Neural crest cell (in vitro differentiated cells): ENCODE results near the gene ZSWIM6. TPM values are rescaled to one million over a fixed set of nuclear protein-coding genes. Genes with fewer than 3 reads are reported as not detected.
A peak's percentile ranks its signal among the peaks of the same experiment; 100 is the strongest.

Experiments used
- DNase-seq: peaks from one replicate; pipeline ENCODE4 v3.0.0; 2021; ENCODE audit warnings: low read depth, mixed read lengths, low spot score
- H3K27ac Mint-ChIP-seq: one replicate; pipeline ENCODE4 v1.8.0; 2021; ENCODE audit warnings: mild to moderate bottlenecking, mixed read lengths; ENCODE audit not compliant: unreplicated experiment
- H3K27me3 Mint-ChIP-seq: 2 replicates; pipeline ENCODE4 v1.8.0; 2021; ENCODE audit warnings: low read depth, mild to moderate bottlenecking, mixed read lengths
- H3K36me3 Mint-ChIP-seq: 2 replicates; pipeline ENCODE4 v1.8.0; 2021; ENCODE audit warnings: low read depth, mild to moderate bottlenecking, mixed read lengths
- H3K4me1 Mint-ChIP-seq: 2 replicates; pipeline ENCODE4 v1.8.0; 2021; ENCODE audit warnings: mixed read lengths
- H3K4me3 Mint-ChIP-seq: one replicate; pipeline ENCODE4 v1.8.0; 2021; ENCODE audit warnings: mild to moderate bottlenecking, mixed read lengths
- H3K9me3 Mint-ChIP-seq: 2 replicates; pipeline ENCODE4 v1.8.0; 2021; ENCODE audit warnings: mixed read lengths
- total RNA-seq: library from RNA; stranded (reverse); gene quantifications from 2 replicates; pipeline ENCODE4 v1.2.1, GENCODE V29; 2021
- TF ChIP-seq, protein P1 (sequence below): fragments of 200-600 bp; sonication (generic); conservative IDR thresholded peaks from 2 replicates; pipeline ENCODE4 v1.5.0; 2021; ENCODE audit warnings: antibody characterized with exemption, mild to moderate bottlenecking

ZSWIM6 gene
- total RNA-seq, 1 donor from 2014 or later: 33.8 TPM

DNA sequence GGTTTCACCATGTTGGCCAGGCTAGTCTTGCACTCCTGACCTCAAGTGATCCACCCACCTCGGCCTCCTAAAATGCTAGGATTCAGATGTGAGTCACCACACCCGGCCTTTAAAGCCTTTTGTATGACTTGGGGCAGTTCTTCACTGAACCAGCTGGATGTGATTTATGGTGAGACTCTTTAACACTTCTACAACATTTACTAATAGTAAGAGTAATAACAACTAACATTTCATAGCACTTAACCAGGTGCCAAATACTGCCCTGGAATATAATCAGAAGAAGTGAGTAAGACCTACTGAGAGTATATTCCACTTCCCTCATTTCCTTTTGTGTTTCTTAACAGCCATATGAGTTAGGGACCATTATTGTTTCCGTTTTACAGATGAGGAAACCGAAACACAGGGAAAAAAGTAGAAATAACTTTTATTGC lies 10.0 kb downstream of the ZSWIM6 start:
- DNase-seq: no peak
- H3K27ac Mint-ChIP-seq: no peak overlapping the region
- TF ChIP-seq, protein P1, sequence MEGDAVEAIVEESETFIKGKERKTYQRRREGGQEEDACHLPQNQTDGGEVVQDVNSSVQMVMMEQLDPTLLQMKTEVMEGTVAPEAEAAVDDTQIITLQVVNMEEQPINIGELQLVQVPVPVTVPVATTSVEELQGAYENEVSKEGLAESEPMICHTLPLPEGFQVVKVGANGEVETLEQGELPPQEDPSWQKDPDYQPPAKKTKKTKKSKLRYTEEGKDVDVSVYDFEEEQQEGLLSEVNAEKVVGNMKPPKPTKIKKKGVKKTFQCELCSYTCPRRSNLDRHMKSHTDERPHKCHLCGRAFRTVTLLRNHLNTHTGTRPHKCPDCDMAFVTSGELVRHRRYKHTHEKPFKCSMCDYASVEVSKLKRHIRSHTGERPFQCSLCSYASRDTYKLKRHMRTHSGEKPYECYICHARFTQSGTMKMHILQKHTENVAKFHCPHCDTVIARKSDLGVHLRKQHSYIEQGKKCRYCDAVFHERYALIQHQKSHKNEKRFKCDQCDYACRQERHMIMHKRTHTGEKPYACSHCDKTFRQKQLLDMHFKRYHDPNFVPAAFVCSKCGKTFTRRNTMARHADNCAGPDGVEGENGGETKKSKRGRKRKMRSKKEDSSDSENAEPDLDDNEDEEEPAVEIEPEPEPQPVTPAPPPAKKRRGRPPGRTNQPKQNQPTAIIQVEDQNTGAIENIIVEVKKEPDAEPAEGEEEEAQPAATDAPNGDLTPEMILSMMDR: no peak
- no peaks in the 10 kb centered on the region for H3K27me3 Mint-ChIP-seq
- no peak overlapping the region for H3K4me3 Mint-ChIP-seq
- H3K9me3 Mint-ChIP-seq: no peaks in the 10 kb centered on the region
- peaks cover 66% of the 10 kb centered on the region for H3K4me1 Mint-ChIP-seq
- peaks cover 4% of the 10 kb centered on the region for H3K36me3 Mint-ChIP-seq

DNA sequence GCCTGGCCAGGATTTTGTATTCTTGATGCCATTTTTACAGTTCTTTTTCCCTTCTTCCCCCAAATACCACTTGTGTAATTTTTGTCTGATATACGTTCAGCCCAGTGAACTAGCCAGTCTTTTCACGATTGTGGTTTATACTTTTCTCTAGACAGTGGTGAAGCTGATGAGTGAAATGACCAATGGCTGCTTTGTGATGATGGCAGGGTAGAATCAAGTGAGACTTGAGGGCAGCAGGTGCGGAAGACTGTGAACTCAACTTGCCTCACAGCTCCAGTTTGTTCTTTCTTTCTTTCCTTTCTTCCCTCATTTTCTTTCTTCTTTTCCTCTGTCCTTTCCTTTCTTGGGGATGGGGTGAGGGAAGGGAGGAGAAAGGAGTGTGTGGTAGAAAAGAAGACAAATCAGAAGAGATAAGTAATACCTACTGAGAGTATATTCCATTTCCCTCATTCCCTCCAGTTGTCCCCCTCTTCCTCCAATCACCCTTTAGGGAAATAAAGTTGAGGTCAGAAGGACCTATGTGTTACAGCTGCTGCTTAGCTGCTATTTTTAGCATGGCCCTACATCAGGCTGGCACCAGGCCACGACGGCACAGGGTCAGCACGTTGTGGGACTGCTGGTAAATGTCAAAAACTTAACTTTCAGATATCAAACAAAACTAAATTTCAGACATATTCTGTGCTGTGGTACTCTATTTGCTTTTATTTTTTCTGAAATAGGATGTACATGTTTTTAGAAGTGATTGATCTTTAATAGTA lies 12.3 kb downstream of the ZSWIM6 start:
- TF ChIP-seq, protein P1: no peak
- Mint-ChIP-seq H3K27ac (peak overlapping the region; percentile 65), H3K4me3 (no peak overlapping the region), H3K4me1 (peaks cover 59% of the 10 kb centered on the region), H3K36me3 (peaks cover 3% of the 10 kb centered on the region), H3K9me3 (no peaks in the 10 kb centered on the region), H3K27me3 (no peaks in the 10 kb centered on the region)
- DNase-seq: no peak

DNA sequence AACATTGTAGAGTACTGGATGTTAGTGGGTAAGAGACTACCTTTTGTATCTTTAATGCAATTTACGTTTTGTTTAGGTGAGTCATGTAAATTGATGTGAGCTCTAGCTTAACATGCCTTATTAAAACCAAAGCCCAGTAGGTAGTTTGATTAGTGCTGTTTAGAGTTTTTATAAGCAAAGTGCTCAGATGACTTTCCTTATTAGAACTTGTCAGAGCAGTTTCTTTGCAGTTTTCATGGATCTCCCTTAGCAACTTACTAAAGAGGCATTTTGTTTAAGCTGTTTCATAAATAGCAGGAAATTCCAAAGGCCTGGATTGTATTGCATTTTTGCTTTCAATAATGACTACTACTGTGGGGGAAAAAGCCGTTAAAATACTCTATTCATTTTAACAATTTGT lies 14.5 kb downstream of the ZSWIM6 start:
- no peak for DNase-seq
- Mint-ChIP-seq H3K4me3 (no peak overlapping the region), H3K27ac (no peak overlapping the region), H3K4me1 (peaks cover 66% of the 10 kb centered on the region), H3K36me3 (peaks cover 3% of the 10 kb centered on the region), H3K9me3 (no peaks in the 10 kb centered on the region), H3K27me3 (no peaks in the 10 kb centered on the region)
- TF ChIP-seq, protein P1: no peak

DNA sequence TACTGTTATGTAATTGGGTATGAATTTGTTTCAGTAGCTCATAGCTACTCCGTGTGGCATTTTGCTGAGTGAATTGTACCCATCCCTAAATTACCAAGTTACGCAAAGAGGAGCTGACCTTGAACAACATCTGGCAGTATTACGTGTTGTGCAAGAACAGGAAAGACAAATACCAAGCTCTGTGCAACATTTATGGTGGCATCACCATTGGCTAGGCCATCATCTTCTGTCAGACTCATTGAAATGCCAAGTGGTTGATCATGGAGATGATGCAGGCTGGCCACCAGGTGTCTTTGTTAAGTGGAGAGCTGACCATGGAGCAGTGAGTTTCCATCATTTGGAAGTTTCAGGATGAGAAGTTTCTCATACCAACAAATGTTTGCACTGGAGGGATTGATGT lies 15.0 kb downstream of the ZSWIM6 start:
- Mint-ChIP-seq H3K4me3 (no peak overlapping the region), H3K4me1 (peaks cover 70% of the 10 kb centered on the region), H3K9me3 (no peaks in the 10 kb centered on the region), H3K27me3 (no peaks in the 10 kb centered on the region), H3K27ac (no peak overlapping the region), H3K36me3 (peaks cover 3% of the 10 kb centered on the region)
- no peak for DNase-seq
- TF ChIP-seq, protein P1: peak; percentile 20

DNA sequence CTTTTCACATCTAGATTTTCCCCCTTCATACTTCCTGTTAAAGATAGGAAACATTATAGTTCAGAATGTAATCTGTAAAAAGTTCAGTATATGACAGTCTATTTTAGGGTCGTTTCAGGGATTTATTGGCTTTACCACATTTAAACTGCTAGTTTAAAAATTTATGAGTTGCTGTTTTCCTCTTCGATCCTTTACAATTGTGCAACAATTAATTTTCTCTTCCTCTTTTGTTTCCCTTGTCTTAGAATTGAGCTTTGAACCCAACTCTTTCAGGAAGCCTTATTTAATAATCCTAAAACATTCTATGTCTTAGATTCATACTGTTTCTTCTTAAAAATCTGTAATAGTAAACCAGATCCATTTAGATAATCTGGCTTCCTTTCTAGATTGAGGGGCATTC lies 16.4 kb downstream of the ZSWIM6 start:
- Mint-ChIP-seq H3K4me3 (no peak overlapping the region), H3K27ac (no peak overlapping the region), H3K4me1 (peaks cover 78% of the 10 kb centered on the region), H3K9me3 (no peaks in the 10 kb centered on the region), H3K27me3 (no peaks in the 10 kb centered on the region), H3K36me3 (peaks cover 3% of the 10 kb centered on the region)
- TF ChIP-seq, protein P1: no peak
- DNase-seq: no peak
